Measurements from ENCODE around the gene FAM168A. TPM values are rescaled to one million over a fixed set of nuclear protein-coding genes. Genes with fewer than 3 reads are reported as not detected.
A peak's percentile ranks its signal among the peaks of the same experiment; 100 is the strongest.

The FAM168A gene
- total and polyA plus RNA-seq, 2 of the 8 experiments (the other 6 are each of a cell fraction or from before 2014, with no cell fraction given) = 17.1 to 21.6 TPM

DNA sequence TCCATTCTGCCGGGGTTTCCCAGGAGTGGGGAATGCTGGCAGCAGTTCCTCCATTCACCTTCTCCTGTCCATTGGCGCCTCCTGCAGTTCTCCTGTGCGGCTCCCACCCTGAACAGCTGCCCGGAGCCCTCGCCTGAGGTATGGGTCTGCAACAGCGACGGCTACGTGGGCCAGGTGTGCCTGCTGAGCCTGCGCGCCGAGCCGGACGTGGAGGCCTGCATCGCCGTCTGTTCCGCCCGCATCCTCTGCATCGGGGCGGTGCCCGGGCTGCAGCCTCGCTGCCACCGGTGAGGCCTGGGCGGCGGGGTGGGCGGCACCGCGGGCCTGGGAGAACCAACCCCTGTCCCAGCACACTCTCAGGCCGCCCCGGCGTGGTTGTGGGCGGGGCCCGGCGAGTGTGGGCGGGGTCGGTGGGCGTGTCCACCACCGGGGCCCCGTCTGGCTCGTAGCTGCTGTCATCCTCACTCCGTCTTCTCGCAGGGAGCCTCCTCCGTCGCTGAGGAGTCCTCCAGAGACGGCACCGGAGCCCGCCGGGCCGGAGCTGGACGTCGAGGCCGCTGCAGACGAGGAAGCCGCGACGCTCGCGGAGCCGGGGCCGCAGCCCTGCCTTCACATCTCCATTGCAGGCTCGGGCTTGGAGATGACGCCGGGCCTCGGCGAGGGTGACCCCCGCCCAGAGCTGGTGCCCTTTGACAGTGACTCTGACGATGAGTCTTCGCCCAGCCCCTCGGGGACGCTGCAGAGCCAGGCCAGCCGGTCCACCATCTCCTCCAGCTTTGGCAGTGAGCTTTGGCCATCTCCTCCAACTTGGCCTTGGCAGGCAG is 235.7 kb downstream of the FAM168A start (continued):
- TF ChIP-seq EZH2 (IDR thresholded peaks at IDR 0.05; ENCODE audit: low read depth, low read length, severe bottlenecking) (no peak), CTBP2 (IDR thresholded peaks at IDR 0.05; ENCODE audit: borderline replicate concordance, insufficient read depth, insufficient read length, low read length) (no peak), CEBPB (IDR thresholded peaks at IDR 0.05; ENCODE audit: low read depth, low read length) (no peak), SAP30 (IDR thresholded peaks at IDR 0.05; ENCODE audit: insufficient read depth, insufficient replicate concordance, low read length) (no peak), BRCA1 (IDR thresholded peaks at IDR 0.05; ENCODE audit: low read depth, low read length) (no peak), KDM4A (IDR thresholded peaks at IDR 0.05; ENCODE audit: low read depth, low read length, severe bottlenecking) (peak; percentile 38), GTF2F1 (IDR thresholded peaks at IDR 0.05; ENCODE audit: borderline replicate concordance, low read depth, low read length) (no peak), BACH1 (IDR thresholded peaks at IDR 0.05; ENCODE audit: low read length) (0 out of 2 replicates have a peak, but pooled peaks have one; percentile 17), HDAC2 (IDR thresholded peaks at IDR 0.05; ENCODE audit: borderline replicate concordance in 1 of 2, low read depth in 2 of 2, low read length in 2 of 2) (no peak), RBBP5 (IDR thresholded peaks at IDR 0.05; ENCODE audit: borderline replicate concordance, low read depth, low read length) (no peak; the same call in 1 of the 2 replicates), JUN (IDR thresholded peaks at IDR 0.05; ENCODE audit: low read depth, low read length) (no peak), RFX5 (IDR thresholded peaks at IDR 0.05; ENCODE audit: borderline replicate concordance, low read depth, low read length) (no peak), POLR2AphosphoS5 (IDR thresholded peaks at IDR 0.05; ENCODE audit: low read depth, low read length) (no peak), TAF7 (optimal IDR thresholded peaks at IDR 0.05; ENCODE audit: borderline replicate concordance, low read depth, low read length) (peak; percentile 62)
- TF ChIP-seq, protein P1, sequence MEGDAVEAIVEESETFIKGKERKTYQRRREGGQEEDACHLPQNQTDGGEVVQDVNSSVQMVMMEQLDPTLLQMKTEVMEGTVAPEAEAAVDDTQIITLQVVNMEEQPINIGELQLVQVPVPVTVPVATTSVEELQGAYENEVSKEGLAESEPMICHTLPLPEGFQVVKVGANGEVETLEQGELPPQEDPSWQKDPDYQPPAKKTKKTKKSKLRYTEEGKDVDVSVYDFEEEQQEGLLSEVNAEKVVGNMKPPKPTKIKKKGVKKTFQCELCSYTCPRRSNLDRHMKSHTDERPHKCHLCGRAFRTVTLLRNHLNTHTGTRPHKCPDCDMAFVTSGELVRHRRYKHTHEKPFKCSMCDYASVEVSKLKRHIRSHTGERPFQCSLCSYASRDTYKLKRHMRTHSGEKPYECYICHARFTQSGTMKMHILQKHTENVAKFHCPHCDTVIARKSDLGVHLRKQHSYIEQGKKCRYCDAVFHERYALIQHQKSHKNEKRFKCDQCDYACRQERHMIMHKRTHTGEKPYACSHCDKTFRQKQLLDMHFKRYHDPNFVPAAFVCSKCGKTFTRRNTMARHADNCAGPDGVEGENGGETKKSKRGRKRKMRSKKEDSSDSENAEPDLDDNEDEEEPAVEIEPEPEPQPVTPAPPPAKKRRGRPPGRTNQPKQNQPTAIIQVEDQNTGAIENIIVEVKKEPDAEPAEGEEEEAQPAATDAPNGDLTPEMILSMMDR (IDR thresholded peaks at IDR 0.05; ENCODE audit: control extremely low read depth in 1 of 3, insufficient read depth in 1 of 3, low read depth in 1 of 3, low read length in 3 of 3) = peak; percentile 45 to 60 (median 57)
- TF ChIP-seq, protein P2, sequence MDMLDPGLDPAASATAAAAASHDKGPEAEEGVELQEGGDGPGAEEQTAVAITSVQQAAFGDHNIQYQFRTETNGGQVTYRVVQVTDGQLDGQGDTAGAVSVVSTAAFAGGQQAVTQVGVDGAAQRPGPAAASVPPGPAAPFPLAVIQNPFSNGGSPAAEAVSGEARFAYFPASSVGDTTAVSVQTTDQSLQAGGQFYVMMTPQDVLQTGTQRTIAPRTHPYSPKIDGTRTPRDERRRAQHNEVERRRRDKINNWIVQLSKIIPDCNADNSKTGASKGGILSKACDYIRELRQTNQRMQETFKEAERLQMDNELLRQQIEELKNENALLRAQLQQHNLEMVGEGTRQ (IDR thresholded peaks at IDR 0.05; ENCODE audit: low read length) = no peak
- TF ChIP-seq, protein P3, sequence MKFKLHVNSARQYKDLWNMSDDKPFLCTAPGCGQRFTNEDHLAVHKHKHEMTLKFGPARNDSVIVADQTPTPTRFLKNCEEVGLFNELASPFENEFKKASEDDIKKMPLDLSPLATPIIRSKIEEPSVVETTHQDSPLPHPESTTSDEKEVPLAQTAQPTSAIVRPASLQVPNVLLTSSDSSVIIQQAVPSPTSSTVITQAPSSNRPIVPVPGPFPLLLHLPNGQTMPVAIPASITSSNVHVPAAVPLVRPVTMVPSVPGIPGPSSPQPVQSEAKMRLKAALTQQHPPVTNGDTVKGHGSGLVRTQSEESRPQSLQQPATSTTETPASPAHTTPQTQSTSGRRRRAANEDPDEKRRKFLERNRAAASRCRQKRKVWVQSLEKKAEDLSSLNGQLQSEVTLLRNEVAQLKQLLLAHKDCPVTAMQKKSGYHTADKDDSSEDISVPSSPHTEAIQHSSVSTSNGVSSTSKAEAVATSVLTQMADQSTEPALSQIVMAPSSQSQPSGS (IDR thresholded peaks at IDR 0.05; ENCODE audit: low read length) = no peak

All from H1 (cell line).